ENCODE measurements around the gene STX1B. TPM values are rescaled to one million over a fixed set of nuclear protein-coding genes. Genes with fewer than 3 reads are reported as not detected.

Gene STX1B
- total RNA-seq, 1 experiment from 2014 or later, result 3.9 TPM

DNA sequence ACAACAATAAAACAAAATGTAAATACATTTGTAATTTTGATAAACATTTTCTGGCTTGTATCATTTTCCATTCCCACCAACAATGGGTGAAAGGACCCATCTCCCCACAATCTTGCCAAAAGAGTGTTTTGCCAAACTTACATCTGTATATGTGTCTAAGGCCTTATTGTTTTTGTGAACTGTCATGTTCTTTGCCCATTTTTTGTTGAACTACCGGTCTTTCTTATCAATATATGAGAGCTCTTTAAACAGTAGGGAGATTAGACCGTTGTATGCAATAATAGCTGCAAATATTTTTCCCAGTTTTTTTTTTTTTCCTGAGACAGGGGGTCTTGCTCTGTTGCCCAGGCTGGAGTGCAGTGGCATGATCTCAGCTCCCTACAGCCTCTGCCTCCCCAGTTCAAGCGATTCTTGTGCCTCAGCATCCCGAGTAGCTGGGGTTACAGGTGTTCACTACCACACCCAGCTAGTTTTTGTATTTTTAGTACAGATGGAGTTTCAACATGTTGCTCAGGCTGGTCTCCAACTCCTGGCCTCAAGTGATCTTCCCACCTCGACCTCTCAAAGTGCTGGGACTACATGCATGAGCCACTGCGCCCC is 13.3 kb upstream of the STX1B start:
- no peaks in the 10 kb centered on the region for H3K9me3 ChIP-seq (ENCODE audit: insufficient read depth, low read depth)
- no peak overlapping the region for H3K4me3 ChIP-seq
- no peaks in the 10 kb centered on the region for H3K27me3 ChIP-seq (ENCODE audit: insufficient read depth, low read depth)
- BruUV-seq (replicated peaks), result no TSS peak
- H3K36me3 ChIP-seq (ENCODE audit: low read depth), result no peaks in the 10 kb centered on the region
- no peaks in the 10 kb centered on the region; the same call in 1 of the 2 replicates for H3K9me2 ChIP-seq (ENCODE audit: insufficient read depth)
- intact Hi-C loops (cut with micrococcal nuclease; ENCODE audit: unreplicated experiment), result no loop called here
- POLR2A ChIA-PET (ENCODE audit: unreplicated experiment), result no interaction called here
- no peak overlapping the region for H2AFZ ChIP-seq
- H4K20me1 ChIP-seq (ENCODE audit: insufficient read depth), result no peaks in the 10 kb centered on the region
- no peaks in the 10 kb centered on the region for H3K79me2 ChIP-seq (ENCODE audit: low read depth)
- no peak overlapping the region for H3K27ac ChIP-seq
- peaks cover 11% of the 10 kb centered on the region; the same call in 1 of the 2 replicates for H3F3A ChIP-seq (ENCODE audit: insufficient read depth, low read depth)
- no peak for DNase-seq
- CTCF ChIA-PET, result no interaction called here
- no peak overlapping the region for H3K4me2 ChIP-seq
- no peaks in the 10 kb centered on the region for H3K4me1 ChIP-seq (replicated peaks; ENCODE audit: insufficient read depth)
- no peak for TF ChIP-seq EZH2 (IDR thresholded peaks at IDR 0.05; ENCODE audit: low read depth)
- no peak for TF ChIP-seq CTCF (conservative IDR thresholded peaks at IDR 0.05)

GRCh38 chr16:31023252-31023602 is 12.8 kb upstream of the STX1B start:
- Histone ChIP-seq H3K9me2 (ENCODE audit: insufficient read depth) (no peaks in the 10 kb centered on the region; the same call in 1 of the 2 replicates), H3K27me3 (ENCODE audit: insufficient read depth, low read depth) (no peaks in the 10 kb centered on the region), H3K9me3 (ENCODE audit: insufficient read depth, low read depth) (no peaks in the 10 kb centered on the region), H3K4me3 (no peak overlapping the region), H4K20me1 (ENCODE audit: insufficient read depth) (no peaks in the 10 kb centered on the region), H3K4me1 (replicated peaks; ENCODE audit: insufficient read depth) (no peaks in the 10 kb centered on the region), H3F3A (ENCODE audit: insufficient read depth, low read depth) (peaks cover 11% of the 10 kb centered on the region; the same call in 1 of the 2 replicates), H3K27ac (no peak overlapping the region), H3K79me2 (ENCODE audit: low read depth) (no peaks in the 10 kb centered on the region), H3K4me2 (no peak overlapping the region), H2AFZ (no peak overlapping the region), H3K36me3 (ENCODE audit: low read depth) (no peaks in the 10 kb centered on the region)
- intact Hi-C loops (cut with micrococcal nuclease; ENCODE audit: unreplicated experiment), result no loop called here
- CTCF ChIA-PET, result no interaction called here
- DNase-seq, result no peak
- TF ChIP-seq CTCF (conservative IDR thresholded peaks at IDR 0.05), result no peak
- TF ChIP-seq EZH2 (IDR thresholded peaks at IDR 0.05; ENCODE audit: low read depth), result no peak
- POLR2A ChIA-PET (ENCODE audit: unreplicated experiment), result no interaction called here
- no TSS peak for BruUV-seq (replicated peaks)

GRCh38 chr16:31022544-31023251 is 12.3 kb upstream of the STX1B start:
- Histone ChIP-seq H3K79me2 (ENCODE audit: low read depth) (no peaks in the 10 kb centered on the region), H3F3A (ENCODE audit: insufficient read depth, low read depth) (peaks cover 14% of the 10 kb centered on the region; the same call in 1 of the 2 replicates), H3K27me3 (ENCODE audit: insufficient read depth, low read depth) (no peaks in the 10 kb centered on the region), H3K4me1 (replicated peaks; ENCODE audit: insufficient read depth) (no peaks in the 10 kb centered on the region), H3K9me3 (ENCODE audit: insufficient read depth, low read depth) (no peaks in the 10 kb centered on the region), H3K4me2 (no peak overlapping the region), H2AFZ (no peak overlapping the region; the same call in 1 of the 2 replicates), H3K27ac (no peak overlapping the region), H3K4me3 (no peak overlapping the region), H3K36me3 (ENCODE audit: low read depth) (no peaks in the 10 kb centered on the region), H3K9me2 (ENCODE audit: insufficient read depth) (no peaks in the 10 kb centered on the region; the same call in 1 of the 2 replicates), H4K20me1 (ENCODE audit: insufficient read depth) (no peaks in the 10 kb centered on the region)
- intact Hi-C loops (cut with micrococcal nuclease; ENCODE audit: unreplicated experiment), result no loop called here
- CTCF ChIA-PET, result no interaction called here
- POLR2A ChIA-PET (ENCODE audit: unreplicated experiment), result no interaction called here
- no peak for TF ChIP-seq CTCF (conservative IDR thresholded peaks at IDR 0.05)
- no peak for TF ChIP-seq EZH2 (IDR thresholded peaks at IDR 0.05; ENCODE audit: low read depth)
- no peak for DNase-seq
- no TSS peak for BruUV-seq (replicated peaks)
